ENCODE data around the gene CHCHD1. TPM values are rescaled to one million over a fixed set of nuclear protein-coding genes. Genes with fewer than 3 reads are reported as not detected.

CHCHD1 gene
- total RNA-seq, 1 experiment from 2014 or later = 32.3 TPM

Other genes starting within 250 kb of the CHCHD1 start
- 12.1 and 19.1 TPM in 2 replicates for gene USP54, start 190.7 kb upstream of the CHCHD1 start, total RNA-seq (2014; rRNA removed; shearing (Covaris generic))
- not detected in 2 replicates for gene MYOZ1, start 140.6 kb upstream of the CHCHD1 start, total RNA-seq (2014; rRNA removed; shearing (Covaris generic))
- gene SYNPO2L, start 126.0 kb upstream of the CHCHD1 start, total RNA-seq (2014; rRNA removed; shearing (Covaris generic)) = not detected in 2 replicates
- 1.1 and 1.8 TPM in 2 replicates for gene AGAP5, start 83.9 kb upstream of the CHCHD1 start, total RNA-seq (2014; rRNA removed; shearing (Covaris generic))
- 30.2 and 40.3 TPM in 2 replicates for gene SEC24C, start 37.7 kb upstream of the CHCHD1 start, total RNA-seq (2014; rRNA removed; shearing (Covaris generic))
- 26.8 and 27.1 TPM in 2 replicates for gene ZSWIM8, start 3.6 kb downstream of the CHCHD1 start, total RNA-seq (2014; rRNA removed; shearing (Covaris generic))
- 3.5 and 5.7 TPM in 2 replicates for gene NDST2, start 29.6 kb downstream of the CHCHD1 start, total RNA-seq (2014; rRNA removed; shearing (Covaris generic))
- gene CAMK2G, start 92.5 kb downstream of the CHCHD1 start, total RNA-seq (2014; rRNA removed; shearing (Covaris generic)) = 12.2 and 14.6 TPM in 2 replicates
- gene PLAU, start 129.1 kb downstream of the CHCHD1 start, total RNA-seq (2014; rRNA removed; shearing (Covaris generic)) = 159 and 165 TPM in 2 replicates
- 98.4 and 115 TPM in 2 replicates for gene VCL, start 216.1 kb downstream of the CHCHD1 start, total RNA-seq (2014; rRNA removed; shearing (Covaris generic))

Data from Daoy (cell line).